ENCODE data around the gene CXCL8. TPM values are rescaled to one million over a fixed set of nuclear protein-coding genes. Genes with fewer than 3 reads are reported as not detected.

CXCL8 gene
- total RNA-seq, 1 donor from 2014 or later, result not detected

GRCh38 chr4:73709451-73710033 is 30.8 kb upstream of the CXCL8 start:
- intact Hi-C loops (cut with DNase I), result loop anchor here (5.0 to 10.0 kb wide), 2 partner anchors 42 to 445 kb away; partner anchors contain the start of gene MTHFD2L
- Histone ChIP-seq H3K36me3 (no peaks in the 10 kb centered on the region), H3K27me3 (no peaks in the 10 kb centered on the region)

GRCh38 chr4:73710094-73710493 is 30.3 kb upstream of the CXCL8 start:
- Histone ChIP-seq H3K9me3 (no peaks in the 10 kb centered on the region), H3K27me3 (no peaks in the 10 kb centered on the region), H3K4me1 (peaks cover 0 to 7% of the 10 kb centered on the region in 2 donors), H3K27ac (no peak overlapping the region), H3K36me3 (no peaks in the 10 kb centered on the region), H3K4me3 (no peak overlapping the region)
- DNase-seq (ENCODE audit: low spot score in 2 of 2), result no peak
- intact Hi-C loops (cut with DNase I), result no loop called here
- TF ChIP-seq CTCF (IDR thresholded peaks at IDR 0.05), result no peak

More at GRCh38 chr4:73709451-73710033, 30.8 kb upstream of the CXCL8 start:
- no peak overlapping the region for H3K4me3 ChIP-seq
- DNase-seq (ENCODE audit: low spot score in 2 of 2), result no peak
- no peak overlapping the region for H3K27ac ChIP-seq
- no peaks in the 10 kb centered on the region for H3K9me3 ChIP-seq
- no peak for TF ChIP-seq CTCF (IDR thresholded peaks at IDR 0.05)
- H3K4me1 ChIP-seq, result peaks cover 0 to 11% of the 10 kb centered on the region in 2 donors

GRCh38 chr4:73711989-73712388 is 28.4 kb upstream of the CXCL8 start:
- H3K27me3 ChIP-seq, result no peaks in the 10 kb centered on the region
- no peaks in the 10 kb centered on the region for H3K4me1 ChIP-seq
- intact Hi-C loops (cut with DNase I), result no loop called here
- H3K27ac ChIP-seq, result no peak overlapping the region
- H3K36me3 ChIP-seq, result no peaks in the 10 kb centered on the region
- H3K4me3 ChIP-seq, result no peak overlapping the region
- DNase-seq (ENCODE audit: low spot score in 2 of 2), result no peak
- no peaks in the 10 kb centered on the region for H3K9me3 ChIP-seq
- no peak for TF ChIP-seq CTCF (IDR thresholded peaks at IDR 0.05)

GRCh38 chr4:73713650-73714049 is 26.7 kb upstream of the CXCL8 start:
- Histone ChIP-seq H3K36me3 (no peaks in the 10 kb centered on the region), H3K9me3 (no peaks in the 10 kb centered on the region), H3K27ac (no peak overlapping the region), H3K27me3 (no peaks in the 10 kb centered on the region), H3K4me1 (no peaks in the 10 kb centered on the region), H3K4me3 (no peak overlapping the region)
- no peak for TF ChIP-seq CTCF (IDR thresholded peaks at IDR 0.05)
- intact Hi-C loops (cut with DNase I), result no loop called here
- DNase-seq (ENCODE audit: low spot score in 2 of 2), result no peak

GRCh38 chr4:73714647-73715046 is 25.7 kb upstream of the CXCL8 start:
- no peak for TF ChIP-seq CTCF (IDR thresholded peaks at IDR 0.05)

GRCh38 chr4:73715659-73716058 is 24.7 kb upstream of the CXCL8 start:
- Histone ChIP-seq H3K4me1 (no peaks in the 10 kb centered on the region), H3K27me3 (no peaks in the 10 kb centered on the region), H3K4me3 (no peak overlapping the region), H3K36me3 (no peaks in the 10 kb centered on the region), H3K27ac (no peak overlapping the region), H3K9me3 (no peaks in the 10 kb centered on the region)
- TF ChIP-seq CTCF (IDR thresholded peaks at IDR 0.05), result no peak
- intact Hi-C loops (cut with DNase I), result no loop called here
- no peak for DNase-seq (ENCODE audit: low spot score in 2 of 2)

More at GRCh38 chr4:73714647-73715046, 25.7 kb upstream of the CXCL8 start:
- H3K36me3 ChIP-seq, result no peaks in the 10 kb centered on the region
- no peak overlapping the region for H3K27ac ChIP-seq
- no peak for DNase-seq (ENCODE audit: low spot score in 2 of 2)
- H3K27me3 ChIP-seq, result no peaks in the 10 kb centered on the region
- intact Hi-C loops (cut with DNase I), result no loop called here
- H3K9me3 ChIP-seq, result no peaks in the 10 kb centered on the region
- H3K4me1 ChIP-seq, result no peaks in the 10 kb centered on the region
- no peak overlapping the region for H3K4me3 ChIP-seq

All from ascending aorta (tissue), 2 donors.